Astrocyte (in vitro differentiated cells and primary cell): ENCODE data around the gene ZNF22.

ENCODE experiments used
- CTCF ChIP-seq: IDR thresholded peaks from 2 replicates; pipeline ENCODE4 v1.5.1; 2011; ENCODE audit warnings: low read depth, mild to moderate bottlenecking, inconsistent platforms, low read length, moderate library complexity; ENCODE audit not compliant: insufficient read depth
- EZH2 ChIP-seq: IDR thresholded peaks from 2 replicates; pipeline ENCODE4 v1.6.1; 2012; ENCODE audit warnings: mild to moderate bottlenecking, low read length, inconsistent platforms; ENCODE audit not compliant: insufficient read depth

GRCh38 chr10:45050551-45051235 is 50.0 kb downstream of the ZNF22 start:
- TF ChIP-seq CTCF (no peak), EZH2 (no peak)
